HG03064 (cell line): ENCODE measurements around the gene SHLD2.
"Not testable (repeated sequence)": the region's sequence is repeated elsewhere in the genome, so short reads cannot be mapped to it uniquely, and the experiment has no call there.

ENCODE experiments used
- ATAC-seq: cut with Tn5 transposase; IDR thresholded peaks from one replicate; pipeline ENCODE4 v1.9.1; 2021; ENCODE audit warnings: low read depth; ENCODE audit not compliant: unreplicated experiment

The SHLD2 gene

DNA sequence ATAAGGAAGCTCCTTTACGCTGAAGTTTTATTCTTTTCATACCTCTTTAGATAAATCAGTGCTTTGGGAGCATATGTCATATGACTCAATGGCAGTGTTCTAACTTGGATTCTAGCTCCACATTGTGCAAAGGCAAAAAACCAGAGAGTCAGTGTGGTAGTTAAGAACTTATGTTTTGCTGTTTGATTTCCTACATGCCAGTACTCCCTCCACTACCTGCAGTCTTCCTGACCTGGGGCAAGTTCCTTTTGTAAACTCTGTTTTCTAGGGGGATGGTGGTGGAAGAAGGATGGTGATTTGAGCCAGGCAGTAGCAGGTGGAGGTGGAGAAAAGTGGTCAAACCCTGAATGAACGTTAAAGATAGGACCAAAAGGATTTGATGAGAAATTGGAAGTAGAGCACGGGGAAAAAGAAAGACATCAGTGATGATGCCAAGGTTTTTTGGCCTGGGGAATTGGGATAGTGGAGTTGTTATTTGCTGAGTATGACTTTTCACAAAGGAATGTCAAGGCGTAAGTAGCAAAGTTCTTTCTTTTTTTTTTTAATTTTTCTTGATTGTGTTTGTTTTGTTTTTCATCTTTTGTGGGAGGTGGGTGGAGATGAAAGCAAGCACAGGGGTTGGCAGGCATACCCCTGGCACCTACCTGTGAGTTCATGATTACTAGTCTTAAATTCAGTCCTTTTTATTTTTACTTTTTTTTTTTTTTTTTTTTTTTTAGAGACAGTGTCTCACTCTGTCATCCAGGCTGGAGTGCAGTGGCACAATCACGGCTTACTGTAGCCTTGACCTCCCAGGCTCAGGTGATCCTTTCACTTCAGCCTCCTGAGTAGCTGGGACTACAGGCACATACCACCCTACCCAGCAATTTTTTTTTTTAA is 47.5 kb downstream of the SHLD2 start:
- ATAC-seq: not testable (repeated sequence)

DNA sequence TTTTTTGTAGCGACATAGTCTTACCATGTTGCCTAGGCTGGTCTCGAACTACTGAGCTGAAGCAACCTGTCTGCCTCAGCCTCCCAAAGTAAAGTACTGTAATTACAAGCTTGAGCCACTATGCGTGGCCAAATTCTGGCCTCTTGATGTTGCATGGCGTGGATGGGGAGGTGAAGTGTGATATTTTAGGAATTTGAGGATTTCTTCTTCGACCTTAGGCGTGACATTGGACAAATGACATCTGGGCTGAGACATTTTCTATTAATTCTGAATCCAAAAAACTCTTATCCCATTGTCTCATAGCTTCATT is 48.1 kb downstream of the SHLD2 start:
- not testable (repeated sequence) for ATAC-seq

DNA sequence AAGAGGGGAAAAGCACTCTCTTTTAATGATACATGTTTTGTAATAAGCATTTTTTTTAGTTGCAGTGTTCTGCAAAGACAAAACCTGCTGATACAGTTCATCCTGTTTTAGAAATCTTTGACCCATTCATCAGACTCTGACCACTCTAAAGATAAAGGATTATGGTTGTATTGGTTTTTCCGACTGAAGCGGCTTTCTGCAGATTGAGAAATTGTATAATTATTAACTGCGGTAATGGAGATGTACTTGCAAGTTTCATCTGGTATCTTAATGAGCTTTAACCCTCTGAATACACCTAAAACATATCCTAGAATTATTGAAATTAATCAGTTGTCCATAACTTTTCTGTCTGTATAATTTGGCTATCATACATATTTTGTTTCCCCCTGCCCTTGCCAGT is 50.6 kb downstream of the SHLD2 start:
- ATAC-seq: not testable (repeated sequence)

DNA sequence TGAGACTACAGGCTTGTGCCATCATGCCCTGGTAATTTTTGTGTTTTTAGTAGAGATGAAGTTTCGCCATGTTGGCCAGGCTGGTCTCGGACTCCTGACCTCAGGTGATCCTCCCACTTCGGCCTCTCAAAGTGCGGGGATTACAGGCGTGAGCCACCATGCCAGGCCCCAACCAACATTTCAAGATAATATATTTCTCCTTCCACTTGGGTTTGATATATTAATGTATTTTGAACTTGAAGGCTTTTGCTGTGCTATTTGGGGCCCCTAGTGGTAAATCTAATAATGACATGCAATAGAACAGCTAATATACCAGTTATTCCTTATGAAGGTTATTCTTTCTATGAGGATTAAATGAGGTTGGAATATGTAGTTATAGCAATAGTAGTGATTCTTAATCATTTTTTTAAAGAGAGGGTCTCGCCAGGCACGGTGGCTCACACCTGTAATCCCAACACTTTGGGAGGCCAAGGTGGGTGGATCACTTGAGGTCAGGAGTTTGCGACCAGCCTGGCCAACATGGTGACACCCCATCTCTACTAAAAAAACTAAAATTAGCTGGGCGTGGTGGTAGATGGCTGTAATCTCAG is 54.1 kb downstream of the SHLD2 start:
- ATAC-seq: not testable (repeated sequence)

DNA sequence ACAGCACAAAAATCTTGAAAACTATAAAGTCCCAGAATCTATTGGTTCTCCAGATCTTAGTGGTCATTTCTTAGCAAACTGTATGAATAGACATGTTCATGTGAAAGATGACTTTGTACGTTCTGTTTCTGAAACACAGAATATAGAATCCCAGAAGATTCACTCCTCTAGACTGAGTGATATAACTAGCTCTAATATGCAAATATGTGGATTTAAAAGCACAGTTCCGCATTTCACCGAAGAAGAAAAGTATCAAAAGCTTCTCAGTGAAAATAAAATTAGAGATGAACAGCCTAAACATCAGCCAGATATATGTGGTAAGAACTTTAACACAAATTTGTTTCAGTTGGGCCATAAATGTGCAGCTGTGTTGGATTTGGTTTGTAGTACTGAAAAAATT is 56.5 kb downstream of the SHLD2 start:
- not testable (repeated sequence) for ATAC-seq

DNA sequence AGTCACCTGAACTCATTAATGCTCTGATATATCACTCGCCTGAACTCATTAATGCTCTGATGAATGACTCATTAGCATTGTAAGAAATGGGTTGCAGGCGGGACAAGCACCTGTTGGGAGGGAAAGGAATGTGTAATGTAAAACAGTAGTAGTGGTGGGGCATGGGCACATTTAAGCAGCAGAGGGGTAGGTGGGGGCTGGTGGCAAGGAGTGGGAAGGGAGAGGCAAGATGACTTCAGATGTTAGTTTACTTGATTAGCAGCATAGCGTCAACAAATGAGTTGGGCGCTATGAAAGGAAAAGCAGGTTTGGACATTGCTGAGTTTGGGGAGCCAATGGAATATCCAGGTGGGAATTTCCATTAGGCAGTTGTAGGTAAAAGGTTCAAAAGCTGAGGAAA is 61.8 kb downstream of the SHLD2 start:
- not testable (repeated sequence) for ATAC-seq

DNA sequence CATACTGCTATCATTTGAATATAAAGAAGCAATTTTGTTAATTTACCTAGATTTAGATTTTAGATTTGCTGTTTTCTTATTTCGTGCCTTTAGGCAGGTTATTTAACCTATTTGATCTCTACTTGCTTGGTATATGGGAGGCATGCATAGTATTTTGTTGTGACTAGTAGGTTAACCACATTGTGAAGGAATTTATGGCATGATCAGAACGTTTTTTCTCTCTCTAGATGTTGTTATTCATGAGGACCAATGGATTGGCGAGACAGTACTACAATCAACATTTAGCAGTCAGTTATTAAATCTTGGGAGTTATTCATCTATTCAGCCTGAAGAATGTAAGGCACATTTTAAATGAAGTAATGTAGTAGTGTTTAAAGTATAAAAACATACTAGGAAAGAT is 62.8 kb downstream of the SHLD2 start:
- not testable (repeated sequence) for ATAC-seq

DNA sequence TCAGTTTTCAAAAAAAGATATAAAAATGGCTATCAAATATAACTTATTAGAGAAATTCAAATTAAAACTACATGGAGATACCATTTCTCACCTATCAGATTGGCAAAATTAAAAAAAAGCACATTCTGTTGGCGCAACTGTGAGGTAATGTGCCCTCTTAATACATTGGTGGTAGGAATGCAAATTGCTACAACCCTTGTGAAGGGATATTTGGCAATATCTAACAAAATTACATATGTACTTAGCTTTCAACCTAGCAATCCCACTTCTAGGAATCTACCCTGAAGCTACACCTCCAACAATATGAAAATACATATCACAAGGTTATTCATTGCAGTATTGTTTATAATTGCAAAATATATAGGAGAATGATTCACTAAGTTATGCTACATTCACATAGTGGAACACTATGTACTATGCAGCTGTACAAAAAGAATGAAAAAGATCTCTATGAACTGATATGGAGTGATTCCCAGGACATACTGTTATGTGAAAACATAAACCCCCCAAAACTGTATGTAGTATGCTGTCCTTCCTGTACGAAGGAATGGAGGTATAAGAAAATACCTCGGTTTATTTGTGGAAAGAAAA is 67.8 kb downstream of the SHLD2 start:
- ATAC-seq: not testable (repeated sequence)

DNA sequence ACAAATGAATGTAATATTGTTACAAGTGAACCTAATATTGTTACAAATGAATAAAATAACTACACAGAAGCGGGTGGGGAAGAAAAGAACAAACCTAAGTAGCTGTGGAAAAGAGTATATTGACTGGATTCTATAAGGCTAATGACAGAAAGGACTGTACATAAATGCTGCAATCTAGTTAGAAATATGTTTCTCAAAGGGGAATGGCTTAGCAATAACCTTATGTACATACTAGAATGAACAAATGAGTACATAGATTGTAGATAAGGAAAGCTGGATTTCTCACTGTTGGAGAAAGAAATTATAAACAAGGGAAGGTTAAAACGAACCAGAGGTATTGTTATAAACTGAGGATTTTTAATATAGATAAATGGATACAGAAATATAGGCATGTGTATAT is 68.4 kb downstream of the SHLD2 start:
- not testable (repeated sequence) for ATAC-seq

DNA sequence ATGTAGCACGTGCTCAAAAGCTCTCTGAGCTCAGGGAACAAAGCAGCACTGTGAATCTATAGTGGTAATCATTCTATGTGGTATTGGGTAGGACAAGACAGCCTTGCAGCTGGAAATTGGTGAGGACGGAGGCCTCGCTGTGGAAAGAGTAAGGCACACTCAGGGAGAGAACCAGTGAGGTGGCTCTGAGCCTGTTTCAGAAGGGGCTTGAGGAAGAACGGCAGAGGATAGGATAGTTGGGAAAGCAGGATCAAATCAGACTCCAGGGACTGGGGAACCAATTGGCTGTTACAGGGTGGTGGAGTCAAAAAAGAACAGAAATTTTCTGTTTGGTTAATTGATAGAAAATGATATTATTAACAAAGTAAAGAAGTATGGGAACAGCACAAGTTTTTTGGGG is 74.9 kb downstream of the SHLD2 start:
- ATAC-seq: not testable (repeated sequence)

DNA sequence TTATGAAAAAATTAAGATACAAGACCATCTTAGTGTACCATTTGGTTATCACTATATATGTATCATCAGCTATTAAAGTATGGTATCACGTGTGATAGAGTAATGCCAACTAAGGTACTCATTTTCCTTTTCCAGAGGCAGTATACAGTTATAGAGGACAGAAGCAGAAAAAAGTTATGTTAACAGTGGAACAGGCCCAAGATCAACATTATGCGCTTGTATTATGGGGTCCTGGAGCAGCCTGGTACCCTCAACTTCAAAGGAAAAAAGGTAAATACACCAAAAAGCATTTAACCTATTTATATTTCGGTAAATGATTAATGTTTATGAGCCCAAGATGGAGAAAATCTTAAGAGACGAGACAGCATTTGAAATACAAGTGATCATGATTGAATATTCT is 75.7 kb downstream of the SHLD2 start:
- not testable (repeated sequence) for ATAC-seq

DNA sequence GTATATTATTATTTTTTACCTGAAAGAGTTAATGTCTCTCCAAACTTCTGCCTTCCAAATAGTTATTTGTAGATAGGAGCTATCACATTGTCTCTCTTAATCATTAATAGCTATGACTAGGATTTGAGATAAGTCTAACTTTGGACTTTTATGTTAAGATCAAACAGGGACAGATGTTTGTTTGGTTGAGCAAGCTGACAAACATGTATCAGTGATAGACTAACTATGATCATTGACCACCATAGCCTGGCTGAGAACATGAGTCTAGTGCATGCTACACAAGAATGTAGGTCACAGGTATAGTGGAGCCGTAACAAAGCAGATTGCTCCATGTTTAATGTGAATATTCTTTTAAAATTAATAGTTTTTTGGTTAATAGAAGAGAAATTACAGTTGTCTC is 76.7 kb downstream of the SHLD2 start:
- not testable (repeated sequence) for ATAC-seq

DNA sequence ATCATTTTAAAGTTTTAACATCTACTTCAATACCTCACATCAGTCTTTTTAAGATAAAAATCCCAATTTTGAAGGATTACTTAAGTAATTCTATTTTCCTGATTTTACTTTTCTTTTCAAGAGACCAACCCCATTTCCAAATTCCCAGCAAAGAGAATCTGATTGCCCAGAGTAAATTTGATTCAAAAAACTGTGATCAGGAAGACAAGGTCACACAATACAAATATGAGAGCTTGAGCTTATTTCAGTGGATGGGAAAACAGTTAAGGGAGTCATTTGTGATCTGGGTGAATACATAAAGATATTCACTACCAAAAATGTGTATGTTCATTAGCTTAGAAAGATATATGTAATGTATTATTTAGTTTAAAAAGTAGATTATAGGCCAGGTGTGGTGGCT is 77.2 kb downstream of the SHLD2 start:
- not testable (repeated sequence) for ATAC-seq

DNA sequence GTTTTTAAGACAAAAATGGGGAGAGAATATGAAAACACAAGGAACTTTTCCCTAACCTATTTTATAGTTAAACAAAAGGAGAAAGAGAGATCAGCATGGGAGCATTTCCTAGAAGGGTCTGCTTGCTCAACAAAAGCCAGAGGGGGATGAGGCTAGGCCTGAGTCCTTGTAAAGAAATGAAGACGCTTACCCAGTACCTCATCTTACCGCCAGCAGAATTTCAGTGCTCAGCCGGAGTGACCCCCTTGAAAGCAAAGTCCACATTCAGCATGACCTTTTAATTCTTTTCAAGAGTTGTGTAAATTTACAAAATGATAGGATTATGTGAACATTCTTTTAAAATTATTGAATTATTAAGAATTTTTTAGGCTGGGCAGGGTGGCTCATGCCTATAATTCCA is 82.6 kb downstream of the SHLD2 start:
- not testable (repeated sequence) for ATAC-seq

DNA sequence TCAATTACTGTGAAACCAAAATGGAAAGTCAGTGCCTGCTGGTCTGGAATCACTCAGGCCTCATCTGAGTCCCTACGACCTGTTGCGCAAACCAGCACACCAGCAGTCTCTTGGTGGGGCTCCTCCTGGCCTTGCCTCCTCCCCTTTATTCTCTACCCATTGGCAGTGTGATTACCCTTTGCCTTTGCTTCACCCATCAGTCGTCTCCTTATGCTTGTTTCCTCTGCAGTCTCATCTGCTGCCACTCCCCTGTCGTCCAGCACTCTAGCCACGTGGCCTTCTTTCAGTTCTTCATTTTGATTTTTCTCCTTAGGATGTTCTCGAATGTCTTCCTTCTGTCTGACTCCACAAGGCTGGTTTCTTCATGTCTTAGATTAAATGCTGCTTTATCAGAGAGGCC is 89.4 kb downstream of the SHLD2 start:
- ATAC-seq: not testable (repeated sequence)

DNA sequence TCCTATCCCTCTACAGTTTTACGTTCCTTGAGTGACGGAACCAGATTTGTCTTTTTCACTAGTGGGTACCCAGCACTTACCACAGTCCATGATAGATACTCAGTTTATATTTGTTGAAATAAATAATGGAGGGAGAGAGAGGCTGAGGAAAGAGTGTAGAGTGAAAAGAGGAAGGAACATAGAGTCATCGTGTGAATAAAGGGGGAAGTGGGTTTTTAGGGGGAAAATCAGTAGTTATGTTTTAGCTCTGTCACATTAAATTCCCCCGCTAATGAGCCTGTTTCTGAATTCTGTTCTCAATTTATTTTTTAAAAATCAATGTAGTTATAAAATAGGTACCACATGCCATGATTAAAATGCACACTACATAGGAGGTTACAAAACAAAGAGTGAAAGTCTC is 91.0 kb downstream of the SHLD2 start:
- ATAC-seq: not testable (repeated sequence)

DNA sequence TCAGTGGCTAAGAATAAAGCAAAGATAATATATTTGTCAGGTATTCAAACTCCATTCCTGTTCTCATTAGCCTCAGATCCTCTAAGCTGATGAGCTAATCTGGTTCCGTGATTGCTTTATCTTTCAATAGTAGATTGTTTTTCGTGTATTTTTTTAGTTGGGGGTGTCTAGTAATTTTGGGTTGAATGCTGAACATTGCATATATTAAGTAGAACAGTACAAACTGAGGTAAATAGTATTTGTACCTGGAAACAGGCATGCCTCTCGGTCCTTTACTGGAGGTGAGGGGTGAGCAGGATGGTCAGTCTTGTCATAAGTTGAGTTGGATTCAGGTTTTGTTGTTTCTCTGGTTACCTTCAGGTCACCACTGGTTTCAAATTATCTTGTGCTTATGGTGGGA is 92.6 kb downstream of the SHLD2 start:
- ATAC-seq: not testable (repeated sequence)

DNA sequence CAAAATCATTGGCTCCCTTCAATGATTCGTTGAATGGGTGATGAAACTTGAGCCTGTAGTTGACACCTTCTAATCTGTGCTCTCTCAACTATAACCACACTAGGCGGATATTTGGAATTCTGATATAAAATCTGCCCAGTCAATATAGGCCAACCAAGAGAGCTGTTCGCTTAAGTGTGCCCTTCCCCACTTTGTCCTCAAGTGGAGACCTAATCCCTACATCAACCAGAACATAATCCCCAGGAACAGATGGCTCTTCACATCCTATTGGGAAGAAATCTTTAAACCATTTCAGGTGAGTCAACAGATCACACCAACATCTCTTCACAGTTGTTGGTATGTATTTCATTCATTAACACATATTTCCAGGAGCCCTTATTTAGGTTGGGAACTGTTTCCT is 96.8 kb downstream of the SHLD2 start:
- not testable (repeated sequence) for ATAC-seq

DNA sequence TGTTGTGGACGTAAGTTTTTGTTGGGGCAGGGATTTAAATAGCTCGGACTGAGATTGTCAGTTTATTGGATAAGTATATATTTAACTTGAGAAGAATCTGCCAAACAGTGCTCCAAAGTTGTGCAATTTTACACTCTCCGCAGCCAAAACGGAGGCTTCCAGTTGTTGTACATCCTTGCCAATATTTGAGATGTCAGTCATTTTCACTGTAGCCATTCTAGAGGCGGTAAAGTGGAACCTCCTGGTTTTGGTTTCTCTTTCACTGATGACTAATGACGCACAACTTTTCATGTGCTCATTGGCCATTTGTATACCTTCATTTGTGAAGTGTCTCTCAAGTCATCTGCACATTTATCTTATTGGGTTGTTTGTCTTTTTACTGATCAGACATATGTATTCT is 105.9 kb downstream of the SHLD2 start:
- not testable (repeated sequence) for ATAC-seq

DNA sequence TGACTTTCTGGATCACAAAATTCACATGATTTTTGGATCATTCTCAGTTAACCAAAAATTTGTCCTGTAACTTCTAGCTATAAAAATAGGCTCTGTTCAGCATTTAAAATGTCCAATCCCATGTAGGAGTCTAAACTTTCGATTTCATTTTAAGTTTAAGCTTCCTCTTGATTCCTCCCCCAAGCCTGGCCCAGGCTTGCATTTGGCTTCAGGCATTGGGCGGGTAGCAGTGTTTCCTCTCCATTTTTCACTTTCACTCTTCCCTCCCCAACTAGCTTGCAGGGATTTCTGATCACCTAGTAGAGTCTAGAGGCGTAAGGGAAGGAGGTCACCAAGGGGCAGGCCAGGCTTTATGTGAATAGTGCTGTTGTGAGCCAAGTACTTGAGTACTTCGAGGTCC is 109.8 kb downstream of the SHLD2 start:
- ATAC-seq: not testable (repeated sequence)

DNA sequence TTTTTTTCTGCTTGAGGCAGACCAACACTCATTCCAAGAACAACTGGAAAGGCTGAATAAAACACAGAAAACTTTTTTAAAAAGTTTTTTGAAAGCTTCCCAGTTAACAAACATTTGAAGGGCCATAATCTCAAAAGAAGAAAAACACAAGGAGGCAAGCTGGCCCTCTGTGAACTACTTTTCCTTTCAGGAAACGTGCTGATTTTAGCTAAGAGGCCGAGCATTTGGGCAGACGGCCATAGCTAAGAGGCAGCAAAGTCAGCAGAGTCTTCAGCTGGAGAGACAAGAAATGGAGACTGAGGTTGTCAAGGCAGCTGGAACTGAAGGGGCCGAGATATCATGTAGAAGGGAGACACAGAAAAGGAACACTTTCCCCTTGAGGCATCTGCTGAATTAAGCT is 111.9 kb downstream of the SHLD2 start:
- not testable (repeated sequence) for ATAC-seq

DNA sequence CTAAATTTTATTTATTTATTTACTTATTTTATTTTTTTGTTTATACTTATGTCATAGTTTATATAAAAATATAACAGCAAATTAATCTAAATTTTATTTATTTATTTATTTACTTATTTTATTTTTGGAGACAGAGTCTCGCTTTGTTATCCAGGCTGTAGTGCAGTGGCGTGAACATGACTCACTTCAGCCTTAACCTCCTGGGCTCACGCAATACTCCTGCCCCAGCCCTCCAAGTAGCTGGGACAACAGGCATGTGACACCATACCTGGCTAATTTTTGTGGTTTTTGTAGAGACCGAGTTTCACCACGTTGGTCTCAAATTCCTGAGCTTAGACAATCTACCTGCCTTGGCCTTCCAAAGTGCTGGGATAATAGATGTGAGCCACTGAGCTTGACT is 115.3 kb downstream of the SHLD2 start:
- ATAC-seq: not testable (repeated sequence)
